Fibroblast of skin of left quadriceps (primary cell): ENCODE results near the gene KCNC4.
A peak's percentile ranks its signal among the peaks of the same experiment; 100 is the strongest.

Experiments used
- DNase-seq, 2 experiments: peaks; one replicate each; pipeline ENCODE4 v3.0.0-alpha.2; 2013; ENCODE audit warnings: low read depth in 2 of 2

The KCNC4 gene

DNA sequence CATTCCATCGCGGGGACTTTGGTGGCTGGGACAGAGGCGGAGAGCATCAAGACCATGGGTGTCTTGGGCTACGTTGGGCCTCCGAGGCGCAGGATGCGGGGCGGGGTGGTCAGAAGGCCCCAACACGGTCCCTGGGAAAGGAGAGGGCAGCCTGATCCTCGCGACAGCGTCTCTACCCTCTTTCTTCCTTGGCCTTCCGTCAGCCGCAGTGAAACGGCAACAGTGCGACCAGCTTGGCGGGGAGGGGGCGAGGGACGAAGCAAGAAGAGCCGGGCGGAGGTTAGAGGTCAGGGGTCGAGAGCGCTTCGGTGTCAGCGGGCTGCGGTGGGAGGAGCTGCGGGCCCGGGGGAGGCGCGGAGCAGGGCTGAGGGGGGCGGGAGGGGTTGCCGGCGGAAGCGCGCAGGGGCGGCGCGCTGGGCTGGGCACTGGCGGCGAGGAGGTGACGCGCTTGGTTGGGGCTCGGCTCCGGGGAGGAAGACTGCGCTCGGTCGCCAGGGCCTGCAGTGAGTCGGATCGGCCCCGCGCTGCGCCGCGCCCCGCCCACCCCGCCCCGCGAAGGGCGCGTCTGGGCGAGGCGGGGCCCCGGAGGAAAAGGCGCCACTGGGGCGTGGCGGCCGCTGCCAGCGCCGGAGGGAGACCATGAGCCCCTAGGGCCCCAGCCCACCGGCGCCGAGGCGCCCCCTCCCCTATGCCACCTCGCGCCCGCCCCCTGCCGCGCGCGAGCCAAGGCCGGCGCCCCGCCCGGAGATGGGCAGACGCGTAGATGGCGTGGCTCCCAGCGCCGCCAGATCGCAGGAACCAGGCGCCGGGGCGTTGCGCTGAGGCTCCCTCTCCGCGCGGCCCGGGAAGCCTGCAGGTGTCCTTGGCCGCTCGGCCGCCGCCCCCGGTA, at the start of gene KCNC4:
Gene KCNC4, plus strand, starts transcription at position 600 of the 889 bp plus-strand sequence. CDS start 1,186 bp downstream, outside the sequence.
- DNase-seq, result peak in 1 of 2 experiments; percentile 39

DNA sequence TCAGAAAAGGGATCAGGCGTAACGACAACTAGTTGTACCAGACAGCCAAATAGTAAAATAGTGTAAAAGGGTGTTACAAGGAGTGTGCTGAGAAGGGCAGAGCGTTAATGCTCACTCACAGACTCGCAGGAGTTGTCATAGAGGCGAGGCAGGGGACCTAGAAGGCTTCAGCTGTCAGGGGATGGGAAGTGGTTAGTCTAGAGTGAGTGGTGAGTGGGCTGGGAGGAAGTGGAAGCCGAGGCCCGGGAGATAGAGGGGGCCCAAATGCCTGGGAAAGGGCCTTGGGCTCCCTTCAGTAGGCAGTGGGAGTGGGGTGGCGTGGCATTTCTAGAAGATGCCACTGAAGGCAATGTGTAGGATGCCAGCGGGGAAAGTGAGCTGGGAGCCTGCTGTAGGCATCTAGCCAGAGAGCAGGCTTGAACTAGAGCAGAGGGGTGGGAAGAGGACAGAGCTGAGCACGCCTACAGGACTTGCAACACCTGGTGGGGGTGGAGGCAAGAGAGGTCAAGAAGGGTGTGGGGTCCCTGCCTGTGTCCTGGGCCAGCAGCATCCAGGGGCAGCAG, 49.5 kb upstream of the KCNC4 start:
- no peak for DNase-seq

- DNase-seq, result no peak
These were observed 48.9 kb upstream of the KCNC4 start for GRCh38 chr1:110161165-110161564.

GRCh38 chr1:110161849-110162248, 48.3 kb upstream of the KCNC4 start:
- DNase-seq, result no peak

DNA sequence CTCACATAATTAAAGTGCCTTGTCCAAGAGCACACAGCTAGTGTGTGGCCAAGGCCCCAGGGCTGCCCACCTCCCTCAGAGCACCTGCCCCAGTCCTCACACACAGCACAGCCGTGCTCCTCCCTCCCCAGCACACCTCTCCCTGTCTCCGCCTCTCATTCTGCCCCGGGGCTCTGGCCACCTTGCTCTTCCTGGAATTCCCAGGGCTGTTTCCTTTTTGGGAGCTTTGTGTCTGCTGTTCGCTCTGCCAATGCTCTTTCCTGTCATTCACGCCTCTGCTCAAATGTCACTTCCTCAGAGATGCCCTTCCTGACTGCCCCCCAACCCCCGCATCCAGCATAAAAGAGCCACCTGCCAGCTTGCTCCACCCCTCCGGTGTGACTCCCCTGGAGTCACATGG, 46.5 kb upstream of the KCNC4 start:
- DNase-seq, result no peak

DNA sequence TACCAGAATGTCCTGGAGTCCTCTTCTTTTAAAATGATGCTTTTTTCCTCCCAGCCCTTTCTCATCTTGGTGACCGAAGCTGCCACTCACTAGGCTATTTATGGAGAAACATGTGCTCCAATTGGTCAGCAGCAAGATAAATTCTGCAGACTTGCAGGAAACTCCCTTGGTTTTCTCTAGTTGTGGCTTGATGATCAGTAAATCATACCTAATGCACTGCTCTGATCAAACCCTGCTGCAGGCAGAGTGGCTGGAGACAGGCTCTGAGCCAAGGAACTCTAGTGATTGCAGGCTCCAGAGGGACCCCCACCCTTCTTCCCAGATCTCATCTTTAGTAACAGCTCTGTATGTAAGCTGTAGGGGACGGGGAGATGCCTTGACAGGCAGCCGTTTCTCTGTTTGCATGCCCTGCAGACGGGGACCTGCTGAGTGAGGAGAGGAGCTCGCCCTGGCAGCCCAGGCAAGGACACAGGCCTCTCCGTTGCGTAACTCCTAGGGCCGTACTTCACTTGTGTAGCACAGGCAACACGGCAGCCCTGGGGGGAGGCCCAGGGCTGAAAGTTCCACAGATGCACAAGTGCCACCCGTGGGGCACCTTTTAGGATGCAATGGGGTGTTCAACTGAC, 45.3 kb upstream of the KCNC4 start:
- DNase-seq, result no peak

DNA sequence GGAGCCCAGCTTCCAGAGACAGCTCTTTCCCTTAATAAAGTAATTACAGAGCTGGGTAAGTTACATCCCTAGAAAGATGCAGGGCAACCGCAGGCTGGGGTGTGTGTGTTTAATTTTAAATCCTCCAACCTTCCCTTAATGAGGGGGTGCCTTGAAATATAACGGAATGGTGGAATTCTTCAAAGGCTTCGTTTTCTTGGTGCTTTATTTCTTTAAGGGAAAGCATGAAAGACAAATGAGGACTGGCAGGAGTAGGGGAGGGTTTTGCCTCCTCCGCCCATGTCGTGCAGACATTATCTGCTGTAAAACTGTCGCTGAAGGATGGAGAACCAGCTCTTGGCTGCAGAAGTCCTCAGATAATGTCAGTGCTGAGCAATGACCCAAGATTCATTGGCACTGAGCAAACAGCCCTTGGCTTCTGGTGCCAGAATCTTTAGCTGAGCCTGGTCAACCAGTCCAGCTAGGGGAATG, 44.3 kb upstream of the KCNC4 start:
- DNase-seq, result no peak

GRCh38 chr1:110166861-110167260, 43.3 kb upstream of the KCNC4 start:
- no peak for DNase-seq

DNA sequence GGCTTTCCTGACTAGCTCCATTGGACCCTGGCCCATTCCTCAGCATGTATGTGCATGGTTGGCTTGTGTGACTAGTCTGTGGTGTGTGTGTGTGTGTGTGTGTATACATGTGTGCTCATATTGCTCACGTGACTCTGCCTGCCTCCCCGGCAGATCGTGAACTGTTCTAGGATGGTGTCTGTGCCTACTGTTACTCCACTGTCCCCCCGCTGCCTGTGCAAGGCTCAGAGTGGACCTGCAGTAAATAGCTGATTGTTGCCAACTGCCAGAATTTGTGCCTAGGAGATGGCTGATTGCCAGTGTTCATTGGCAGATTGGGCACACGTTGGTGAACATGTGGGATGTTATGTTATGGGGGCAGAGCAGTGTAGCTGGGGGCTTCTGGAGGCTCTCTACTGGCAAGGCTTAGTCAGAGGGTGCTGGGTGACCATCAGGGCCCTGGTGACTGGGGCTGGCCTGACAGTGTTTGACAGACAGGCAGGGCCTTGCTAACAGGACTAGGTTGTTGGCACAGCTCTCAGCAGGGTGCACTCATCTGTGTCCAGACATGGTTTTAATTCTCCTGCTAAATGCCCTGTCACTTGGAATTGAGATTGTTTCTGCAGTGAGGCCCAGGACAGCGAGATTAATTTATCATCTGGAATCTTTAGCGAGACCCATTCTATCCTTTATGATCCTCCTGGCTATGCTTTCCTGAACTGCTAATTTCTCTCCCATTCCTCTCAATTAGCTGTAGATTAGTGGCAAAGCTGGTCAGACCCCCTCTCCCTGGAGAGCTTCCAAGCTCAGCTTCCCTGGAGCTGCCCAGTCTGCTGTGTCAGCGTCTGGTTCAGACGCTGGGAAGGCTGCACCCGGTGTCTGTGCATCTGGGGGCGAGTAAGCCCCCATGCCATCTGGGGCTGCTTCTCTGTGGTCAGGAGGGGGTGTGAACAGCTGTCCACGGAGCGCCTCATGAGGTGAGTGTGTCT, 39.1 kb upstream of the KCNC4 start:
- no peak for DNase-seq

DNA sequence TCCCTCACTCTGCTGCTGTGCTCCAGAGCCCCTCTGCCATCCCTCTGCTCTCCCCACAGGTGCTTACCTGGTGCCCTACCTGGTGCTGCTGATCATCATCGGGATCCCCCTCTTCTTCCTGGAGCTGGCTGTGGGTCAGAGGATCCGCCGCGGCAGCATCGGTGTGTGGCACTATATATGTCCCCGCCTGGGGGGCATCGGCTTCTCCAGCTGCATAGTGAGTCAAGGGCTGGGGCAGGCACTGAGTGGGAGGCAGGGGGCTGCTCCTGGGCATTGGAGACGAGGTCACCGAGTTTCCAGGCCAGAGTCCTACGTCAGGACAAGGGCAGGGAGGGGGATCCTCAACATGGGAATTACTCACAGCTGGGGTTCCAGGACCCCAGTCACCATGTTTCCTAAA, 38.1 kb upstream of the KCNC4 start:
- no peak for DNase-seq

DNA sequence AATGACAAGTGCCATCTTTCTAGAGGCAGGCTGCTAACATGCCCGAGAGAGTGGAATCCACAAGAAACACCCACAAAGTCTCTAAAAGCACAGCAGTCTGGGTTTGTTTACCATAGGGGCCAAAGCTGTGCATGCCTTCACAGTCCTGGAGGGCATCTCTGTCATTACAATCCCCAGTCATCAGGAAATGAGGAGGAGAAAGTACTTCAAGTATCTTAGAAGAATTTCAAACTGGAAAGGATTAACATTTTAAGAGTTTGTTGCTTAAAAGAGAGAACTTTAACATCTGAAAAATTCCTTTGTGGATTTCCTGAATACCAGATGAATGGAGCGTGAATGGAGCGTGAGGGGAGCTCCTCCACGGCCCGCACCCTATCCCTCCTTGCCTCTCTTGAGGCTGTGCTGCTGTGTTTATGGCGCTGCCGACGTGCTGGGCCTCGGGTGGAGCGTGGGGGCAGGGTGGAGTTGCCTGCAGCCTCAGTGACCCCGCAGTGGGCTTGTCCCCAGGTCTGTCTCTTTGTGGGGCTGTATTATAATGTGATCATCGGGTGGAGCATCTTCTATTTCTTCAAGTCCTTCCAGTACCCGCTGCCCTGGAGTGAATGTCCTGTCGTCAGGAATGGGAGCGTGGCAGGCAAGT, 36.5 kb upstream of the KCNC4 start:
- DNase-seq, result no peak

GRCh38 chr1:110174961-110175360, 35.2 kb upstream of the KCNC4 start:
- no peak for DNase-seq

DNA sequence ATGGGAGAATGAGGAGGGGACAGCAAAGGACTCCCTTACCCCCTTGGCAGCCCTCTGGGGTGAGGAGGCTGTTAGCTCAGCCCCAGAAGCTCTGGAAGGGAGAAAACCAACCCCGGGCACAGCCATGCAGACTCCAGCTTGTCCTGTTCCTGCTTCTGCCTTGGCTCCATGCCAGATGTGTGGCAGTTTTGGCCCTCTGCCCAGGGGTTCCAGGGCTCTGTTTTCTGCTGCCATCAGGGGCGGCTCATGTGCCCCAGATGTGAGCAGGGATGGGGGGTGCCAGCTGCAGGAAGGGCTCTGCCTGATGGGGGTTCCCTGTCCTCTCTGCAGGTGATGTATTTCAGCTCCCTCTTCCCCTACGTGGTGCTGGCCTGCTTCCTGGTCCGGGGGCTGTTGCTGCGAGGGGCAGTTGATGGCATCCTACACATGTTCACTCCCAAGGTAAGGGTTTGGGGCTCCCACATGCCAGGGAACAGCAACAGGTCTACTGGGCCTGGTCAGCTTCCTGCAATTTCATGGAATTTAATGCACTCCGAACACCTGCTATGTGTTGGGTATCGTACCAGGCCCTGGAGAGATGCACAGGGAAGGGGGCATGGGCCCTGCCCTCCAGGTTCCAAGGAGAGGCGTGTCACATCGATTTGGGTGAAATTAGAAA, 33.7 kb upstream of the KCNC4 start:
- DNase-seq, result no peak

- no peak for DNase-seq
These were observed 32.3 kb upstream of the KCNC4 start for GRCh38 chr1:110177775-110178174.

DNA sequence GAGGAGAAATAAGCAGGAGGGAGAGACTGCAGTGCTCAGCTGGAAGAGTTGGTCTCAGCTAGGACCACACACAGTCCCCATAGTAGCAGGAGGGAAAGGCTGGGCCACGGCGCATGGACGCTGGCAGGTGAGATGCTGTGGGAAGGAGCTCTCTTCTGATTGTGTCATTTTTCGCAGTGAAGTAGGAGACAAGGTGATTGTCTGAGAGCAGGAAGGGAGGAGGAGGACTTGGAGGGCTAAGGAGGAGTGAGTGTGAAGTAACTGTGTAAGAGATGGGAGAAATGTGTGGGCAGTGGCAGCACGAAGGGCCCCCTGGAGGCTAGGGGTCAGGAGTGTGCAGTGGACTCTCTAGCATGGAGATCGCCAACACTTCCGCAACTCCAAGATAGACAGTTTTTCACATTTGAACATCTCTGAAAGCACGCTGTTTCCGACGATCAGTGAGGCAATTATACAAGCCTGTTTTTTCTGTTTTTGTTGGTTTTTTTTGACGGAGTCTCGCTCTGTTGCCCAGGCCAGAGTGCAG, 26.4 kb upstream of the KCNC4 start:
- DNase-seq, result no peak

- DNase-seq, result no peak
These were observed 25.7 kb upstream of the KCNC4 start for GRCh38 chr1:110184446-110184845.

DNA sequence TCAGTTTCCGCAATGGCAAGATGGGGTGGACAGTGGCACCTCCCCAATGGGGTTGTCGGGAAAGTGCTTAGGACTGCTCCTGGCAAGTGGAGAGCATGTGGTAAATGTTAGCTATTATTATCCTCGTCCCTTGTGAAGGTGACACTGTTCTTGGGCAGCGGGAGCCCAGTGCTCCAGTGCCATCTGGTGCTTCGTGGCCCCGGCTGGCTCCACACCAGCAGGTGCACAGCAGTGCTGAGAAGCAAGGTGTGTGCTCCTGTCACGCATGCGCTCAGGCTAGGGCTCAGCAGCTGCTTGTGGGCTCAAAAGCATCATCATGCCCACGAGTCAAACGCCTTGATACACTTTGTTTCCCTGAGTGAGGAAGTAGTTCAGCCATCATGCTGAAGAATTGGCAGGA, 24.9 kb upstream of the KCNC4 start:
- no peak for DNase-seq

GRCh38 chr1:110186558-110186957, 23.6 kb upstream of the KCNC4 start:
- no peak for DNase-seq

DNA sequence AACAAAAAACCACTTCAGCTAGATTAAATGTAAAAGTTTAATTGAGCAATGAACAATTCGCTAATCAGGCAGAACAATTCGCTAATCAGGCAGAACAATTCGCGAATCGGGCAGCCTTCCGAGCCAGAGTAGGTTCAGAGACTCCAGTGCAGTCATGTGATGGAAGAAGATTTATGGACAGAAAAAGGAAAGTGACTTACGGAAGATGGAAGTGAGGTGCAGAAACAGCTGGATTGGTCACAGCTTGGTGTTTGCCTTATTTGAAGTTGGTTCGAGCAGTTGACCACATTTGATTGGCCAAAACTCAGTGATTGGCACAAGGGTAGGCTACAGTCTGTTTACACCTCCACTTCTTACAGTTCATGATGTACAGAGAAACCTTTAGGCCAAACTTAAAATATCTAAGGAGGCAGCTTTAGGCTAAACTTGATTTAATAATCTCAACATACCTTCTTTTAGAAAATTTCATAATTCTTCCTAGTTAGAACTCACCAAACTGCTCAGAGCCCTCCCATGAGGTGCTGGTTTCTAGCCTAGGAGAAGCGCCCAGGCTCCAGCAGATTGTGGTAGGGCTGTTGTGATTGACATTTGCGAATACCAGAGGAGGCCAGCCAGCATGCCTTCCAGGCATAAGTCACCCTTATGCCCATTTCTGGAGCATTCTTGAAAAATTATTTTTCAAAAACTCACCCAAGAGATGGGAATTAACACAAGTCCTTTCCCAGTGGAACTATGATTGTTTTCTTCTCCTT, 22.8 kb upstream of the KCNC4 start:
- DNase-seq, result no peak
